ENCODE data around the gene HOXD10.

Gene HOXD10

DNA sequence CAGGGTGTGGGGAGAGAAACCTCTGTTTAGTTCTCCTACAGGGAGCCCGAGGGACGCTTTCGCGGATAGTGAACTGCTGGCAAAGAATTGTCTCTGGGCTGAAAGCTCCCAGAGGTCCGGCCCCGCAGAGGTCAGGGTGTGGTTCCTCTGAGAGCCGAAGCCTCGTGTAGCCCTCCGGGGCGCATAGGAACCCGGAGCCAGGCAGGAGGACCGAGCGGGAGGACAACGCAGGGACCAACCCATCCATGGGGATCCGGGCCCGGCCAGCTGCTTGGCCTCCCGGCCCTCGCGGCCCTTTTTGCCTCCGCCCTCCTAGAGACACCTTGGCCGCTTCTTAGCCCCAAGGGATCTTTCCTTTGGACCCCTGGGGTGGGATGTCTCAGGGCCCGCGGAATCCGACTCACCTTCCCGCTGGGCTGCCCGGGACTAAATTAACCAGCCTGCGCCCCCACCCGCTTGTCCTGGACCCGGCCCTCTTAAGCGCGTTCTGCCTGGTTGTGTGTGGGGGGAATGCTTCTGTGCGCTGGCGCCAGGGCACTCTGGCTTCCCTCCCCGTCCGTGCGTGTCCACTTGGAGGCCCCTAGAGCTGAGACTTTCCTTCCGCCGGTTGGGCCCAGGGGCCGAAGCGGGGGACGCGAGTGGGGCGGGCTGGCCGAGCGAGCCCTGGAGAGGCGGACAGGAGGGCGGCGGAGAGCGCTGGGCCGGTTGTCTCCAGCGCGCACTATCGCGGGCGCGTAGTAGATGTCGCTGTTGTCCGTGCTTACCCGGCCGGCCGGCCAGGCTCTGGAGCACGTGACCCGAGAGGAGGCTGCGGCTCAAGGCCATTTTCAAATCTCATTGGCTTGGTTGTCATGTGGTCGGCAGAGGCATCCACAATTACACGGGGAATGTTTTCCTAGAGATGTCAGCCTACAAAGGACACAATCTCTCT, at the start of gene HOXD10:
Gene HOXD10, plus strand, starts transcription at position 896 of the 931 bp plus-strand sequence. CDS start 56 bp downstream, outside the sequence.
- no peak for DNase-seq

DNA sequence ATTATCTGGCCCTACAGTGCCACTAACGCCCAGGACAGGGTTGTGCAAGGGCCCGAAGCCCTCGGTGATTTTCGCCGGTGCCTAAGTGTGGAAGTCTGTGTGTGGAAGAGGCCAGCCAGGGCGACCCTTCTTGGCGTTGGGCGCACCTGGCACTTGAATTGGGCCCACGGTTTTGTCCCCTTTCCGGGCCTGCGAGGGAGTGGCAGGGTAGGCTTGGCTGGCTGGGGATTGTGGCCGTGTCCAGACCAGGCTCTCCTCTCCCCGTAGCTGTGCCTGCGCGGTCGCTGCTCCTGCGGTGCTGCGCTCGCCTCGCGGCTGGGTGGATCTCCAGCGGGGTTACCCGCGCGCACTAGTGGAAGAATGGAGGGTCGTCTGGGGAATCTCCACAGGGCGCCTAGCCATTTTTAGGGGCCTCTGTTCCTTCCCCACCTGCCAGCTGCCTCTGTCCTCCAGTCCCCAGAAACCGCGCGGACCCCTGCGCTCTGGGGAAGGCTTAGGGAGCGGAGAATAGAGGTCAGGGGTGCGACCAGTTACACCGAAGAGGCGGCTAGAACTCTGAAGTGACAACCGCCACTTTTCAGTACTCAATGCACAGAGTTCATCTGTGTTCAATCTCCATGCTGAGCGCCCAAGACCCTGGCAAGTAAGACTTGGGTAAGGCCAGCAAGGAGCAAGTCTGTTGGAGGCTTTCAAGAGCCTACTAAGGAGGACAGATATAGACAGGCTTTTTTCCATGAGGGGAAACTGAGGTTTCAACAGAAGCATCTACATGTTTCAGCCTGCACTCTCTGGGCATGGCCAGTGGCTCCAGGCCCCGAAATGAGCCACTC, 48.8 kb upstream of the HOXD10 start:
- DNase-seq: no peak

DNA sequence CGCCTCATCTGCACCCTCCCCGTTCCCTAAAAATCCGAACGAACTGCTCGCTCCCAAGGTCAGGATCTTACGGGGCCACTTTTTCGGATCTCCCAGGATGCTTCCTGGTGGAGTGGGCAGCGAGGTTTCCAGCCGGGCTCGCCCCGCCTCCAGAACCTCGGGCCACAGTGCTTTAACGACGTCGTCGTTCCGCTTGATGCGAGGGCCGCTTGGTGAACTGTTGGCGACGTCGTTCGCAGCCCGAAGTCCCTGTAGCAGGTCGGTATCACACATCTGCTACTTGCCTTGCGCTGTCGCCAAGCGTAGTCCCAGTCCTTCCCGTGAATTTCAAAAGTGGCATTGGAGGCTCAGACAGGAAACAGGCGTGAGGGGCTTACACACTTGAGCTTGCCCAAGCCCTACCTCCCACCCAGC, 48.2 kb upstream of the HOXD10 start:
- no peak for DNase-seq

DNA sequence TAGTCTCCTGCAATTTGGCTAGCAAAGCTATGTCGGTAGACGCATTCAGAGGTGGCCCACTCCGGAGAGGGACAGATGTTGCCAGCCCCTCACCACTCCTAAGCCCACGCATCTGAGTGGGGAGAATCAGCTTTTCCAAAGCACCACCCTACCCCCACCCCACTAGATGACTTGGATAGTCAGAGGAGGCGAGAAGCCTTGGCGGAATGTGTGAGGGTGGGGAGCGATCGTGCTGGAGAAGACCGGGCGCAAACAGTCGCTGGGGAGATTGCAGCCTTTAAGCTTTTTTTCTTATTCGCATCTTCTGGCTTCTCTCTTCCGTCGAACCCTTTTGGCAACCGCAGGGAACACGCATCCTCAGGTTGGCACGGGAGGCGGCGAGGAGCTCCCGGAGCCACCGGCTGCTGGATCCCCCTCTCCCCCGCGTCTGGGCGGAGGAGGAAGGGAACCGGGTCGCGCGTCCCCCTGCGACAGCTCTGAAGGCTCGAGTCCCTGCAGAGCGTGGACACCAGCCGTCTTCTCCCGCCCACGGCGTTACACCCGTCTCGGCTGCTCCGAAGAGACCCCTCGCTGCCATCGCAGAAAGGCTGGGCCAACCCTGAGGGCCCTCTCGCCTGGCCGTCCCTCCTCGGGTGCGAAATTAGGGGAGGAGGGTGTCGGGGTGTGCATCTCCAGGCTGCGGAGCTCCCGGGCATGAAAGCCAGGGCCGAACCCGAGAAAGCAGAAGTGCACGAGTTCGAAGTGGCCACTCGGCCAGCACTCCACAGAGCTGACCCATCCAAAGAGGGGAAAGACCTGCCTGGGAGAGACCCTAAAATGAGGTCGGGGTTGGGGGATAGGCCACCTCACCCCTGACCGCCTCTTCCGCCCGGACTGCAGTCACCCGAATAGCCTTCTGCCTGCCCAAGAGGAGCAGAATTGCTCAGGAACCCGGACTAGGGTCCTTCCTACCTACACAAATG, 45.0 kb upstream of the HOXD10 start:
- no peak for DNase-seq

DNA sequence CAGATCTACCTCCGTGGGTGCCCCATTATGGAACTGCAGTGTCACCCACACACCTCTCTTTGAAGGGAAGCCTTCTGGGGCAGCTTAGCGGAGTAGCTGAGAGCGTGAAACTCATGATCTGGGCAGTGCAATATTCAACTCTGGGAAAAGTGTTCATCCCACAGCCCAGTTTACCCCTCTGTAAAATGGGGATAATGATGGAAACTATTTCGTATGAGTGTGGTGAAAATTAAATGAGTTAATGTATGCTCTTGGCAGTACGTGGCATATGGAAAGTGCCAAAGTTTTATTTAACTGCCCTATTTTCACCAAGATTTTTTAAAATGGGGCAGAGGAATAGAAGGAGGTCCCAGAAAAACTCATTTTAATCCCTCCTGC, 44.3 kb upstream of the HOXD10 start:
- DNase-seq: no peak

DNA sequence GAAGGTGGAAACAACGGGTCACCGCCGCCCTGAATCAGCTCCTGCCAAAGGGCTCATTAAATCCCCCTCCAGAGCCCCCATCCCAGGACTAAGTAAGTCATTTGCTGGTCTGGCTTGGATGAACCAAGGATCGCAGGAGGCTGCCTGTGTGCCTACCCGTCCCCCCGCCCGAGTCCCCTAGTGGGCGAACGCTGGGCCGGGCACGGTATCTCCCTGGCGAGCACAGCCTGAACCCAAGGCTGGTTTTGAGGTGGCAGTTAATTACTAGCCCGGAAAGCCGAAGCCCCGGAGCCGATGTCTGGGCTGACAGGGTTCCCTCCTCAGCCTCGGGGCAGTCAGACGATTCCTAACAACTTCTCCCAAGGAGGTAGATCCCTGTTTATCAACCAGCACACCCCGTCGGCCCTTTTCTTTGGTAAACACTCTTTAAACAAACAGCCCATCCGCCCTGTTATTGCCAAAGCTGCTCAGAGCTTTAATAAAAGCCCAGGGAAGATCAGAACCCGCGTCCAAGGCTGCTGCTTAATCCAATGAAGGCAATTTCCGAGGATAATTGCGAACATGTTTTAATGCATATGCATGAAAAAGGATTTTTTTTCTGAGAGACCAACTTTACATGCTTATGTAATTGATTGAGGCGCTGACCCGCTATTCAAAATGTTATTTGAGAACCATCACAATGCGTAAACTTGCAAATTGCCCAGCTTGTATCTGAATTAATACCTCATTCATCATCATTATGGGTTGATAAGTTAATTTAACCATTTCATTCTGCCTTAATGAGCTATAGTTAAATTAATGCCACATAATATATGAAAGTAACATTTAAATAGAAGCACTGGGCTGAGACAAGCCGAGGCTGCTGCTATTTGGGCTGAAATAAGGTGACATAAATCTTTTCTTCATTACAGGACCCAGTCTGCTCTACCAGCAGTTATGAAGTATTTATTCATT, 43.4 kb upstream of the HOXD10 start:
- DNase-seq: no peak

DNA sequence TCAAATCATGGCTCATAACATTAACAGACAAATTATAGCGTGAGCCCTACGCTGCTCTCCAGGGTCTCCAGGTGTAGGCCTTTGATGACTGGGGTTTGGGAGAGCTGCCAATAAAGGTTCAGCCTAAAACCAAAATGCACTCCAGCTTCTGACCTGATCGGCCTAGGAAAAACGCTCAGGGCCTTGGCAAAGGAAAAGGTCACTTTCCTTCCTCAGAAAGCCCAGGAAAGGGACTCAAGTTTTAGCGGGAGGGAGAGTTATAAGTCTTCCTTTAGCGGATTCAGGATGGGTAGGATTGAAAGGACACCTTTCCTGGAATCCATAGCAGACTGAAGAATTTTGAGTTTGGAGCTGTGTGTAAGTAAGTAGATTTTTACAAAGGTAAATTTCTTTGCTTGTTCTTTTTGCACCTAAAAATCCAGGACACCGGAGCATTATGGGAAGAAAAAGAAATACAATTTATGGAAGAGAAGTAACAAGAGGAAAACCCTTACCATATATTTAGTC, 41.6 kb upstream of the HOXD10 start:
- DNase-seq: no peak

DNA sequence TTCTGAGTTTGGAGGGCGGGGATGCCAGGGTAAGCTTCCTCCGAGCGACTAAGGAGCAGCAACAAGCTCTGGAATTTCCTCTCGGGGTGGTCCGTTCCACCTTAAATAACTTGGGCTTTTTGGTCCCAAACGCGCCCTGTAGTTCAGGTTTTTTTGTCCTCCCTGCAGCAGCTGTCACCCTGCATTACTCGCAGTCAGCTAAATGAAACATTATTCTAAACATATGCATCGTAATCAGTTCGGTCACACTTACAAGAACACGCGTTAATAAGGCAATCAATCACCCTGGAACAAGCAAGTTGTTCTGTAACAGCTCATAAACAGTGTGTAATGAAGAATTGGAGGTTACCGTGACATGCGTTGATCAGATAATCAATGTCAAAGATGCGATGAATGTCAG, 41.1 kb upstream of the HOXD10 start:
- DNase-seq: no peak

DNA sequence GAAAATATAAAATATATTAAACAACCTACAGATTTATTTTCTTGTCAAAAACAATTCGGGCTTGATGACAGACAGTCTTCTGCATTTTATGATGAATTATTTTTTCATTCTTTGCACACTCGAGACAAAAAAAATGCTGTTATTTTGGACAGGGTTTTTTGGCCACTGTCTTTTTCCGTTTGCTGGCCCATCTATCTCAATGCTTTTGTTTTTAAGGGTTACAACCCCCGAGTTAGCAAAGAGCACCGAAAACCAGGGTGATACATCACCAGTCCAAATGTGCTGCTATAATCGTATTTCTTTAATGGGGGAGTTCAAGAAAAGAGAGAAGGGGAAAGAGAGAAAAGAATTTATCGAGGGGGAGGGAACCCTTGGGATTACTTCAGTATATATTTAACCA, 40.5 kb upstream of the HOXD10 start:
- no peak for DNase-seq

DNA sequence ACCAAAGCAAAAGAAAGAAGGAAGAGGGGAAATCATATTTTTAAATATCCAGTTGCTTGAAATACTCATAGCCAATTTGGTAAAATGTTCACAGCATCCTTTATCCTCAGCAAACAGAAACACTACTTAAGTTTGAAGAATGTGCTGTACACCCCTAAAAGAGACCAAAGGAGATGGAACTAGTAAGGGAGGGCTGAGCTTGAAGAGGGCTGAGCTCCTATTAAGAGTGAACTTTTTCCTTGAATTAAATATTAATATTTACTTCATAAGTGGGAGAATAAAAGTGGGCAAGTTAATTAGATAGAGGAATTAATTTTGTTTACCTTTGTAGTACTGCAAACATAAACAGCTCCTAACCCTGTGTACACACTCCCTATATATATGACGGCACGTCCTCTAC, 39.8 kb upstream of the HOXD10 start:
- DNase-seq: no peak

DNA sequence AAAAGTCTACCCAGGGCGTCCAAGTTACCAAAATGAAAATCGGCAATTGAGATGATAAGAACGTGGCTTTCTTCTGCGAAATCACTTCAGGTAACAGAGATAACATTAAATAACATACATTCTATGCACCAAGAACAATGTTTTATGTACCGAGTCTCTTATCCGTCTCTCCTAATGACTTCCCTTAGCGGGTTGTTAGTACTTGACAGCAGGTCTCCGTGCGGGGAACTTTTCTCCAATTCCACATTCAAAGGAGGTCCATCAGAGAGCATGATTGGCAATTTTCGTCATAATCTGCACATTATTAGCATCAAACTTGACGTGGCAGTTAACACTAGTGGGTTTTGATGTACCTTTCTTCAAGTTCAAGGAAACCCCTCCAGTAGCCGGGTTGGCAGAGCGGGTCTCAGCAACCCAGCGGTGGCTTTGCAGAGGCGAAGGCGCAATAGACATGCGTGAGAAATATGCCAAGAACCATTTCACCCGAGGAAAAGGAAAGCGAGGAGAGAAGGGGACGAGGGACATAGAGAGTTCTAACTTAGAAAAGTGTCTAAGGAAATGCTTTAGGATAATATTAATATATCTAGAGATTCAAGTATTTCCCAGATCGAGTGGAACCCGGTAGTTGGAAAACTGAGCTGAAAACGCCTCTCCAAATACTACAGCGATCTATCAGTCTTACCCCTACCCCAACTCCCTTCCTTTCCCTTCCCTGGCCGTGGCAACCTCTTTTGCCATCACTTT, 37.9 kb upstream of the HOXD10 start:
- DNase-seq: no peak

DNA sequence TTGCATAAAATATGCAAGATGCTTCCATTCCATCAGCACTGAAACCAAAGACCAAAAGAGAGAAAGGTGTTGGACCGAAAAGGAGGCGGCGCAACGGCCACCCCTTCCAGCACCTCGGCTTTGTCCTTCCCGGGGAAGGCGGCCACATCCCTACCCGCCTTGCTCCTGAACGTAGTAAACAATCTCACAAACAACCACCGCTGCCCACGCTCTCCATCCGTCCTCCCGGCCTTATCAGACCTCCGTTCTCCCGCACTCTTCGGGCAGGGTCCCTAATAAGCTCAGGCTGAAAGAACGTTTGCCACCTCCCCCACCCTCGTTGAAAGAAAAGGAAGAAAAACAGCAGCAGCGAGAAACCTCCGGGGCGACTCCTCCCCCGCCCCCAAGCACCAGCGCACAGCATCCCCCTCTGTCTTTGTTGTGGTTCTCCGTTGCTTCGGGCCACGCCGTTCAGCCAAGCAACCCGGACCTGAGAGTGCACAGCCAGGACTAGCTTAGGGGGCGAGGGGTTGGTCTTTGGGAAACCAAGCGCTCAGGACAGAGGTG, 37.2 kb upstream of the HOXD10 start:
- no peak for DNase-seq

DNA sequence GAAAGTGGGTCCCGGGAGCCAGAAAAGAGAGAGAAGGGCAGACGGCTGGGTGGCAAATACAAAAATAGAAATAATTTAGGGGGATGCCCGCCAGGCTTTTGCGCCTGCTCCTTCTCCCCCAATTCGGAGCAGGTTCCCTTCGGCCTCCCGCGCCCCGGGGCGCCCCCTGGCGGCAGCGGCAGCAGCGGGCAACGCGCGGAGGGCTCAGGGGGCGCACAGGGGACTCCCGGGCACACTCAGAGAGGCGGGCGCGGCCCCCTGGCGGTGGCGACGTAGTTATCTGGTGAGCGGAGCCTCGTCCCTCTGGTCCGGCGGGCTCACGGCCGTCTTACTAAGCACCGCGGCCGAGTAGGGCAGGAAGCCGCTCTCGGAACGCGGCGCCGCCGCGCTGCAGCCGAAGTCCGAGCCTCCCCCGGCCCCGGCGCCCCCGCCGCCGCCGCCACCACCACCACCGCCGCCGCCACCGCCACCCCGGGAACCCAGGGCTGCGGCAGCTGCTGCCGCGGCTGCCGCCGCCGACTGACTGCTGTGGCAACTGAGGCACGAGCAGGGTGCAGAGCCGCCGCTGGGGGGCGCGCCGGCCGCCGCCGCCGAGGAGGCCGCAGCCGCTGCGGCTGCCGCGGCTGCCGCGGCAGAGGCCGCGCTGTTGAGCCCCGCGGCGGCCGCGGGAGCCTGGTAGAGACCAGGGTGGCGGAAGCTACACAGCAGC, 36.6 kb upstream of the HOXD10 start:
- no peak for DNase-seq

DNA sequence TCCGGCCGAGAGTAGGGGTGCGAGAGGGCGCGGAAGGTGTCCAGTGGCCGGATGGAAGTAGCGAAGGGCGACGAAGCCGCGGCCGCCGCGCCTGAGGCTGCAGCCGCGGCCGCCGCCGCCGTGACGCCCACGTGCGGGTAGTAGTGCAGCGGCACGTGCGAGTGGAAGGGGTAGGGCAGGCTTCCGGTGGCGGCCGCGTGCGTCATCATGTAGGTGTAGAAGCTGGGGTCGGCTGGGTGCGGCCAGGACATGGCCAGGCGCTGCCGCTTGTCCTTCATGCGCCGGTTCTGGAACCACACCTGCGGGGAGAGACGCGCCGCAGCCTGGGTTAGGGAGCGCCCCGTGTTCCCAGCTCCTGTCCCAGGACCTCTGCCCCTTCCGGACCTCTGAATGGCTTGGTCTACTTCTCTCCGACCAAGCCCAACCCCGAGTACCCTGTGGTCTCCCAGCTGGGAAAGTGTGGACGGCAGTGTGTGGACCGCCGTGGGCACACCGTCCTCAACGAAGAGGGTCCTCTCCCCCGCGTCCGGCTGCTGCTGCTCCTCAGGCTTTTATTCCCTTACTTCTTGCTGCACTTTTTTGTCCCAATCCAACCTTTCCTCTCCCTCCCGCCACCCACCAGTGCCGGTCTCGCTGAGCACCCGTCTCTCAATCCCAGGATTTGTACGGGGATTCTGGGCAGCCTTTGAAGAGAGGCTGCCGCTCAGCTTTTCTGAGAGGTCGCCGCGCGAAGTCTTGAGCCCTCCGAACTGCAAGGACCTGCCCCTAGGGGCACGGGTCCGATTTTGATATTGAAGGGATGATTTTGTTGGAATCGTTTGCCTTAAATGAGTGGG, 35.8 kb upstream of the HOXD10 start:
- DNase-seq: no peak

DNA sequence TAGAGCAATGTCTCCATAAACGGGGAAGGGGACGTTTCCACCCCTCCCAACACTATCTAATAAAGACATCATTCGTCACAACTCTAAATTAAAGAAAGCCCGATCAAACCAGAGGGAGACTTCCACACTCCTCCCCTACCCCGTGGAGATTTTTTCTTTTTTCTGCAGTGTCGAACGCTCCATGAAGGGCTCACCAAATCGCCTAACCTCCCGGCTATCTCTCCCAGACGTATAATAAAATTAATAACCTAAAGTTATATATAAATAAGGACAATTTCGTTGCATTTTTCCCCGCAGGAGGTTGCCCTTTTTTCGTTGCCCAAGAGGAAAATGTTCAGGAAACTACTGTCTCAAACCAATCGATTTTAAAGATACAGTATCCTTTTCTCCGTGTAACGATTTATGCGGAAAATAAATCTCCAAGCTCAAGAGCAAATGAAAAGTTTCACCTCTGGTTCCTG, 35.2 kb upstream of the HOXD10 start:
- DNase-seq: no peak

DNA sequence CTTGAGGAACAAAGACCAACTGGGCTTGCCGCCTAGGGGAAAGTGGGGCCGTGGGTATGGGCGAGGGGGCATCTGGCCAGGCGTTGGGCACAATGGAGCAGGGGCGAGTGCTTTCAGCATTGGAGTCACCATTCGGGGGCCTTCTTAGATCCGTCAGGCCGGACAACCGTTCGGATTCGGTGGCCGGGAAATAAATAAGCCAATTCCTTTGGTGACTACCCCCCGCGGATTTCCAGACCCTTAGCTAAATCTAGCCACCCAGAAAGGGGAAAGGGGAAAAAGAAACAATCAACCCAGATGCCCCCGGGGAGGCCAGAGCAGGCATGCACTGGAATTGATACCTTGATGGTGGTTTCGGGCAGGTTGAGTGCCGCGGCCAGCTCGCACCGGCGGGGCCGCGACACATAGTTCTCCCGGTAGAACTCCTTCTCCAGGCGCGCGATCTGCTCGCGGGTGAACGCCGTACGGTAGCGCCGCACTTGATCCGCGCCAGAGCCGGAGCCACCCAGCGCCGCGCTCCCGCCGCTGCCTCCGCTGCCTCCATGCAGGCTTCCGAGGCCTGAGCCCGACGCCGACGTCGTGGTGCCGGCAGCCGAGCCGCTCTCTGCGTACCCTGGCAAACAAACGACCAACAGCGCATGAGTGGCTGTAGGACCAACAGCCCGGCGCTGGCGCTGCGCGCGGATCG, 34.6 kb upstream of the HOXD10 start:
- no peak for DNase-seq

DNA sequence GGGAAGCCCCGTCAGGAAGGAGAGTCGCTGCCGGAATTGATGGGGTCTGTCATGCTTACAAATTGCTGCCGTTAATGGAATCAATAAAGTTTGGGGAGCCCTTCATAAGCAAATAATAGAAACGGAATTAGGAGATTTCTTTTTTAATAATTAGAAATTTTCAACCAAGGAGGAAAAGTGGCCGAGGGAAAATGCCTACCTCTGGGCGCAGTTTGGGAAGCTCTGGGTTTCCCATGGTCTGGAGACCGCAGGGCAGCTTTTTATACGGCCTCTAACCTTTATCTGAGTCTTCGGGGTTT, 34.1 kb upstream of the HOXD10 start:
- DNase-seq: no peak

Measured in activated CD4-positive, alpha-beta T cell treated with anti-CD3 and anti-CD28 coated beads for 1 hour (primary cell).